Neural cell (in vitro differentiated cells): ENCODE data around the gene ESPL1. TPM values are rescaled to one million over a fixed set of nuclear protein-coding genes. Genes with fewer than 3 reads are reported as not detected.

Experiments
- H2AFZ ChIP-seq: fragments of 200-600, 300-800 bp; sonication (generic), shearing (Covaris generic); 2 replicates; pipeline ENCODE4 v1.6.0; 2014; ENCODE audit warnings: low read depth, mild to moderate bottlenecking, antibody characterized with exemption, low read length, moderate library complexity
- H3F3A ChIP-seq: fragments of 200-600 bp; shearing (Covaris generic); 2 replicates; pipeline ENCODE4 v1.6.1; 2016; ENCODE audit warnings: mild to moderate bottlenecking, moderate library complexity, mixed read lengths, antibody characterized with exemption, low read length; ENCODE audit not compliant: insufficient read depth, poor library complexity, severe bottlenecking
- H3K27ac ChIP-seq: fragments of 200-600, 300-800 bp; sonication (generic), shearing (Covaris generic); 2 replicates; pipeline ENCODE4 v1.5.1; 2014; ENCODE audit warnings: mild to moderate bottlenecking, low read length, moderate library complexity
- H3K27me3 ChIP-seq: fragments of 300-800, 200-600 bp; sonication (generic), shearing (Covaris generic); 2 replicates; pipeline ENCODE4 v1.6.0; 2014; ENCODE audit warnings: mild to moderate bottlenecking, low read depth, low read length, moderate library complexity; ENCODE audit not compliant: insufficient read depth
- H3K36me3 ChIP-seq: fragments of 300-800, 200-600 bp; sonication (generic), shearing (Covaris generic); 2 replicates; pipeline ENCODE4 v1.5.1; 2014; ENCODE audit warnings: mild to moderate bottlenecking, antibody characterized with exemption, low read length, moderate library complexity; ENCODE audit not compliant: insufficient read depth
- H3K4me2 ChIP-seq: fragments of 300-800, 200-600 bp; sonication (generic), shearing (Covaris generic); 2 replicates; pipeline ENCODE4 v1.6.0; 2014; ENCODE audit warnings: mild to moderate bottlenecking, low read length
- H3K4me3 ChIP-seq: fragments of 300-800, 200-600 bp; sonication (generic), shearing (Covaris generic); 2 replicates; pipeline ENCODE4 v1.5.1; 2014; ENCODE audit warnings: mild to moderate bottlenecking, low read length, moderate library complexity
- H3K79me2 ChIP-seq: fragments of 200-600 bp; shearing (Covaris generic); replicated peaks from 2 replicates; pipeline ENCODE4 v1.6.0; 2014; ENCODE audit warnings: mild to moderate bottlenecking, low read length, moderate library complexity; ENCODE audit not compliant: insufficient read depth
- H3K9ac ChIP-seq: fragments of 300-800, 200-600 bp; sonication (generic), shearing (Covaris generic); 2 replicates; pipeline ENCODE4 v1.6.1; 2016; ENCODE audit warnings: mild to moderate bottlenecking, low read length, mixed read lengths
- H3K9me2 ChIP-seq: fragments of 200-600 bp; shearing (Covaris generic); 2 replicates; pipeline ENCODE4 v1.6.1; 2016; ENCODE audit warnings: mild to moderate bottlenecking, low read length, mixed read lengths; ENCODE audit not compliant: insufficient read depth
- H3K9me3 ChIP-seq: fragments of 200-600, 300-800 bp; sonication (generic), shearing (Covaris generic); 2 replicates; pipeline ENCODE4 v1.6.1; 2016; ENCODE audit warnings: mild to moderate bottlenecking, mixed run types, low read length, moderate library complexity, mixed read lengths
- H4K20me1 ChIP-seq: fragments of 200-600 bp; shearing (Covaris generic); 2 replicates; pipeline ENCODE4 v1.6.1; 2016; ENCODE audit warnings: mild to moderate bottlenecking, mixed run types; ENCODE audit not compliant: insufficient read depth
- EP300 ChIP-seq: fragments of 450-650 bp; conservative IDR thresholded peaks from 2 replicates; pipeline ENCODE4 v1.6.1; 2014; ENCODE audit warnings: antibody characterized with exemption, mild to moderate bottlenecking, moderate library complexity; ENCODE audit not compliant: poor library complexity, severe bottlenecking
- EZH2 ChIP-seq: fragments of 200-600, 300-800 bp; shearing (Covaris generic), sonication (generic); IDR thresholded peaks from 2 replicates; pipeline ENCODE4 v1.6.1; 2014; ENCODE audit warnings: antibody characterized with exemption, low read length, borderline replicate concordance, mild to moderate bottlenecking; ENCODE audit not compliant: insufficient read depth, poor library complexity, severe bottlenecking
- MXI1 ChIP-seq: fragments of 450-650 bp; conservative IDR thresholded peaks from 2 replicates; pipeline ENCODE4 v1.6.1; 2014; ENCODE audit warnings: antibody characterized with exemption, mild to moderate bottlenecking; ENCODE audit not compliant: poor library complexity, severe bottlenecking
- POLR2AphosphoS5 ChIP-seq: IDR thresholded peaks from 2 replicates; pipeline ENCODE4 v1.6.1; 2012
- RAD21 ChIP-seq: fragments of 450-650 bp; conservative IDR thresholded peaks from 2 replicates; pipeline ENCODE4 v1.6.1; 2014; ENCODE audit warnings: antibody characterized with exemption, mild to moderate bottlenecking, moderate library complexity
- SMC3 ChIP-seq: fragments of 450-650 bp; conservative IDR thresholded peaks from 2 replicates; pipeline ENCODE4 v1.6.1; 2014; ENCODE audit warnings: antibody characterized with exemption, mild to moderate bottlenecking, moderate library complexity; ENCODE audit not compliant: poor library complexity
- TAF1 ChIP-seq: IDR thresholded peaks from 2 replicates; pipeline ENCODE4 v1.6.1; 2012; ENCODE audit warnings: low read depth
- polyA plus RNA-seq: library from polyadenylated mRNA; depleted of rRNA; stranded (reverse); fragments of >200 nt; gene quantifications from 2 replicates; pipeline ENCODE4 v1.2.3, GENCODE V29; 2014
- TF ChIP-seq, protein P1 (sequence below): IDR thresholded peaks from 2 replicates; pipeline ENCODE4 v1.6.1; 2012; ENCODE audit warnings: borderline replicate concordance
- TF ChIP-seq, protein P2 (sequence below): fragments of 450-650 bp; IDR thresholded peaks from 2 replicates; pipeline ENCODE4 v1.5.1; 2014; ENCODE audit warnings: antibody characterized with exemption, mild to moderate bottlenecking, moderate library complexity; ENCODE audit not compliant: poor library complexity, severe bottlenecking

ESPL1 gene
- polyA plus RNA-seq, 1 donor from 2014 or later: 0.33 TPM

DNA sequence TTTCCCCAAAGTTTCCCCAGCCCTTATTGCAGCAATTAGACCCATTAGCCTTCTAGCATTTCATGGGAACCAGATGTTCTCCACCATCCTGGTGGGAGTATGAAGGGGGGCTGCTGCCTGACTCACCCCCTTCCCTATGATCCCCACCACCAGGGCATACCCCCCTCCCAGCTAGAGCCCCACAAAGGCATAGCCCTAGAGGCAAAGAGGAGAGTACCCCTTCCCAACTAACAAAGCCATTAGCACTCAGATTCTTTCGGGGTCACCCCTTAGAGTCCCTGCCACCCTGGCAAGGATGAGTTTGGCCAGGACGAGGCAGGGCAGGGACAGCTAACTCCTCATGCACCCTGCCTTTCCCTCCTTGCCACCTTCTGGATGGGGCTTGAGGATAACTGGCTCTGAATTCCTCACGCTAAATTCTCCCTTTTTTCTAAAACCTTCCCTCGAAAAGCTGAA, 45.3 kb upstream of the ESPL1 start:
- H4K20me1 ChIP-seq: no peaks in the 10 kb centered on the region
- TF ChIP-seq, protein P1, sequence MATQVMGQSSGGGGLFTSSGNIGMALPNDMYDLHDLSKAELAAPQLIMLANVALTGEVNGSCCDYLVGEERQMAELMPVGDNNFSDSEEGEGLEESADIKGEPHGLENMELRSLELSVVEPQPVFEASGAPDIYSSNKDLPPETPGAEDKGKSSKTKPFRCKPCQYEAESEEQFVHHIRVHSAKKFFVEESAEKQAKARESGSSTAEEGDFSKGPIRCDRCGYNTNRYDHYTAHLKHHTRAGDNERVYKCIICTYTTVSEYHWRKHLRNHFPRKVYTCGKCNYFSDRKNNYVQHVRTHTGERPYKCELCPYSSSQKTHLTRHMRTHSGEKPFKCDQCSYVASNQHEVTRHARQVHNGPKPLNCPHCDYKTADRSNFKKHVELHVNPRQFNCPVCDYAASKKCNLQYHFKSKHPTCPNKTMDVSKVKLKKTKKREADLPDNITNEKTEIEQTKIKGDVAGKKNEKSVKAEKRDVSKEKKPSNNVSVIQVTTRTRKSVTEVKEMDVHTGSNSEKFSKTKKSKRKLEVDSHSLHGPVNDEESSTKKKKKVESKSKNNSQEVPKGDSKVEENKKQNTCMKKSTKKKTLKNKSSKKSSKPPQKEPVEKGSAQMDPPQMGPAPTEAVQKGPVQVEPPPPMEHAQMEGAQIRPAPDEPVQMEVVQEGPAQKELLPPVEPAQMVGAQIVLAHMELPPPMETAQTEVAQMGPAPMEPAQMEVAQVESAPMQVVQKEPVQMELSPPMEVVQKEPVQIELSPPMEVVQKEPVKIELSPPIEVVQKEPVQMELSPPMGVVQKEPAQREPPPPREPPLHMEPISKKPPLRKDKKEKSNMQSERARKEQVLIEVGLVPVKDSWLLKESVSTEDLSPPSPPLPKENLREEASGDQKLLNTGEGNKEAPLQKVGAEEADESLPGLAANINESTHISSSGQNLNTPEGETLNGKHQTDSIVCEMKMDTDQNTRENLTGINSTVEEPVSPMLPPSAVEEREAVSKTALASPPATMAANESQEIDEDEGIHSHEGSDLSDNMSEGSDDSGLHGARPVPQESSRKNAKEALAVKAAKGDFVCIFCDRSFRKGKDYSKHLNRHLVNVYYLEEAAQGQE: no peak
- TF ChIP-seq POLR2AphosphoS5: no peak
- TF ChIP-seq TAF1: no peak
- TF ChIP-seq MXI1: no peak
- no peak for TF ChIP-seq EZH2
- TF ChIP-seq EP300: no peak
- TF ChIP-seq RAD21: no peak
- no peak overlapping the region for H3K27ac ChIP-seq
- H3K9me2 ChIP-seq: no peaks in the 10 kb centered on the region
- H2AFZ ChIP-seq: no peak overlapping the region
- H3F3A ChIP-seq: no peaks in the 10 kb centered on the region
- H3K4me3 ChIP-seq: no peak overlapping the region
- no peaks in the 10 kb centered on the region for H3K36me3 ChIP-seq
- H3K9me3 ChIP-seq: no peaks in the 10 kb centered on the region
- H3K4me2 ChIP-seq: no peak overlapping the region
- H3K9ac ChIP-seq: no peak overlapping the region
- H3K79me2 ChIP-seq: no peaks in the 10 kb centered on the region
- H3K27me3 ChIP-seq: peaks cover 35% of the 10 kb centered on the region

DNA sequence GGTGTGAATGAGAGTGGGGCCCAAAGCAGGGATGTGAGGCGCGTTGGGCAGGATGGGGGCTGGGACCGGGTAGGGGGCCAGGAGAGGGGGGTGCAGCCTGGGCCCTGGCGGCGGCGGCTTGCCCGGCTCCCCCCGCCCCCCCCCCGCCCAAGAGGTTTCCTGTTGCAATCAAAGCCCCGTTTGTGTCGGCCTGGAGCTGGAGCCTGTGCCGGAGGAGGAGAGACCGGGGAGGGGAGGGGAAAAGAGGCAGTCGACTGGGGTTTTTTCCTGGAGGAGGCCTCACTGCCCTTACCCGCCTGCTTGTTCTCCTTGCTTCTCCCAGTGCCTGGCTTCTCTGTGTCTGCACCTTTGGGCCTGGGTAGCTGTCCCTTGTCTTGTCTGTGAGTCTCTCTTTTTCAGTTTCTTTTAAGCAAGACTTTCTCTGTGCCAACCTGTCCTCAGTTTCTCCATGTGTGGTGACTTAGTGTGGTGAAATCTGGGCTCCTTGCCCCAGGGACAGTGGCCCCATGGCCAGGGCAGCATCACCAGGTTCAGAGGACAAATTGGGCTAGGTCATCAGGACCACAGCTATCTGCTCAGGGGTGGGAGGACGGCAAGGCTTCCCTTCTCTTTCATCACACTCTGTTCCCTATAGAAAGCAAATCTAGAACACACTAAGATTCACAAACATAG, 44.6 kb upstream of the ESPL1 start:
- H4K20me1 ChIP-seq: no peaks in the 10 kb centered on the region
- H3K4me2 ChIP-seq: no peak overlapping the region
- no peaks in the 10 kb centered on the region for H3K9me2 ChIP-seq
- H3K9me3 ChIP-seq: no peaks in the 10 kb centered on the region
- no peaks in the 10 kb centered on the region for H3K79me2 ChIP-seq
- H3K27ac ChIP-seq: no peak overlapping the region
- no peaks in the 10 kb centered on the region for H3F3A ChIP-seq
- H3K9ac ChIP-seq: no peak overlapping the region
- no peak overlapping the region for H3K4me3 ChIP-seq
- H3K27me3 ChIP-seq: peaks cover 28% of the 10 kb centered on the region
- no peak overlapping the region for H2AFZ ChIP-seq
- no peak for TF ChIP-seq RAD21
- TF ChIP-seq SMC3: no peak
- no peak for TF ChIP-seq TAF1
- no peak for TF ChIP-seq MXI1
- TF ChIP-seq, protein P2, sequence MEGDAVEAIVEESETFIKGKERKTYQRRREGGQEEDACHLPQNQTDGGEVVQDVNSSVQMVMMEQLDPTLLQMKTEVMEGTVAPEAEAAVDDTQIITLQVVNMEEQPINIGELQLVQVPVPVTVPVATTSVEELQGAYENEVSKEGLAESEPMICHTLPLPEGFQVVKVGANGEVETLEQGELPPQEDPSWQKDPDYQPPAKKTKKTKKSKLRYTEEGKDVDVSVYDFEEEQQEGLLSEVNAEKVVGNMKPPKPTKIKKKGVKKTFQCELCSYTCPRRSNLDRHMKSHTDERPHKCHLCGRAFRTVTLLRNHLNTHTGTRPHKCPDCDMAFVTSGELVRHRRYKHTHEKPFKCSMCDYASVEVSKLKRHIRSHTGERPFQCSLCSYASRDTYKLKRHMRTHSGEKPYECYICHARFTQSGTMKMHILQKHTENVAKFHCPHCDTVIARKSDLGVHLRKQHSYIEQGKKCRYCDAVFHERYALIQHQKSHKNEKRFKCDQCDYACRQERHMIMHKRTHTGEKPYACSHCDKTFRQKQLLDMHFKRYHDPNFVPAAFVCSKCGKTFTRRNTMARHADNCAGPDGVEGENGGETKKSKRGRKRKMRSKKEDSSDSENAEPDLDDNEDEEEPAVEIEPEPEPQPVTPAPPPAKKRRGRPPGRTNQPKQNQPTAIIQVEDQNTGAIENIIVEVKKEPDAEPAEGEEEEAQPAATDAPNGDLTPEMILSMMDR: no peak
- TF ChIP-seq EP300: no peak
- TF ChIP-seq, protein P1: no peak
- no peak for TF ChIP-seq EZH2
- H3K36me3 ChIP-seq: no peaks in the 10 kb centered on the region
